Measurements from ENCODE around the gene CHCHD3.
"Not testable (repeated sequence)": the region's sequence is repeated elsewhere in the genome, so short reads cannot be mapped to it uniquely, and the experiment has no call there.

Gene CHCHD3

GRCh38 chr7:133044722-133045473 lies 37.0 kb downstream of the CHCHD3 start:
- DNase-seq (ENCODE audit: low read depth, low spot score) = no peak

- no peak for DNase-seq (ENCODE audit: low read depth, low spot score)
Measured at GRCh38 chr7:133040674-133041073, 41.2 kb downstream of the CHCHD3 start.

GRCh38 chr7:133040178-133040577 lies 41.7 kb downstream of the CHCHD3 start:
- no peak for DNase-seq (ENCODE audit: low read depth, low spot score)

- no peak for DNase-seq (ENCODE audit: low read depth, low spot score)
Measured at GRCh38 chr7:133039614-133040013, 42.3 kb downstream of the CHCHD3 start.

GRCh38 chr7:133036289-133036688 lies 45.6 kb downstream of the CHCHD3 start:
- DNase-seq (ENCODE audit: low read depth, low spot score) = no peak

- DNase-seq (ENCODE audit: low read depth, low spot score) = not testable (repeated sequence)
Measured at GRCh38 chr7:133035240-133035639, 46.6 kb downstream of the CHCHD3 start.

GRCh38 chr7:133030346-133030745 lies 51.5 kb downstream of the CHCHD3 start:
- no peak for DNase-seq (ENCODE audit: low read depth, low spot score)

- no peak for DNase-seq (ENCODE audit: low read depth, low spot score)
Measured at GRCh38 chr7:133029463-133029862, 52.4 kb downstream of the CHCHD3 start.

GRCh38 chr7:133027397-133027796 lies 54.5 kb downstream of the CHCHD3 start:
- no peak for DNase-seq (ENCODE audit: low read depth, low spot score)

- DNase-seq (ENCODE audit: low read depth, low spot score) = no peak
Measured at GRCh38 chr7:133026210-133026859, 55.6 kb downstream of the CHCHD3 start.

- DNase-seq (ENCODE audit: low read depth, low spot score) = no peak
Measured at GRCh38 chr7:133025056-133025455, 56.8 kb downstream of the CHCHD3 start.

GRCh38 chr7:133024596-133024995 lies 57.3 kb downstream of the CHCHD3 start:
- no peak for DNase-seq (ENCODE audit: low read depth, low spot score)

GRCh38 chr7:133023370-133024071 lies 58.4 kb downstream of the CHCHD3 start:
- no peak for DNase-seq (ENCODE audit: low read depth, low spot score)

- DNase-seq (ENCODE audit: low read depth, low spot score) = no peak
Measured at GRCh38 chr7:133022661-133023060, 59.2 kb downstream of the CHCHD3 start.

- DNase-seq (ENCODE audit: low read depth, low spot score) = no peak
Measured at GRCh38 chr7:133021196-133021595, 60.7 kb downstream of the CHCHD3 start.

GRCh38 chr7:133020496-133020895 lies 61.4 kb downstream of the CHCHD3 start:
- no peak for DNase-seq (ENCODE audit: low read depth, low spot score)

- no peak for DNase-seq (ENCODE audit: low read depth, low spot score)
Measured at GRCh38 chr7:133019590-133019989, 62.3 kb downstream of the CHCHD3 start.

- DNase-seq (ENCODE audit: low read depth, low spot score) = no peak
Measured at GRCh38 chr7:133016604-133017003, 65.3 kb downstream of the CHCHD3 start.

GRCh38 chr7:133015888-133016287 lies 66.0 kb downstream of the CHCHD3 start:
- DNase-seq (ENCODE audit: low read depth, low spot score) = no peak

GRCh38 chr7:133011746-133012145 lies 70.1 kb downstream of the CHCHD3 start:
- DNase-seq (ENCODE audit: low read depth, low spot score) = no peak

GRCh38 chr7:133009426-133010252 lies 72.3 kb downstream of the CHCHD3 start:
- DNase-seq (ENCODE audit: low read depth, low spot score) = no peak

GRCh38 chr7:133007961-133008360 lies 73.9 kb downstream of the CHCHD3 start:
- DNase-seq (ENCODE audit: low read depth, low spot score) = no peak

Data from activated CD4-positive, CD25-positive, alpha-beta regulatory T cell treated with anti-CD3 and anti-CD28 coated beads, Interleukin-2, amount 50 U/mL, for 16 hours (primary cell).